AG04449 (cell line): ENCODE results near the gene ATXN3L.

Source experiments
- CTCF ChIA-PET: fragments of 350-600 bp; formaldehyde crosslinking; extraction: SDS; loops from one replicate; lab custom pipeline; 2021; ENCODE audit warnings: antibody characterized with exemption; lab: Yijun Ruan, JAX
- POLR2A ChIA-PET: fragments of 400-600, 350-600 bp; formaldehyde crosslinking; extraction: SDS; loops from one replicate; lab custom pipeline; 2020; ENCODE audit warnings: antibody characterized with exemption, inconsistent platforms; lab: Yijun Ruan, JAX
- DNase-seq: peaks from one replicate; pipeline ENCODE4 v3.0.0-alpha.2; 2010; ENCODE audit warnings: low read depth, low spot score
- H3K4me3 ChIP-seq: 2 replicates; pipeline ENCODE4 v1.5.1; 2011; ENCODE audit warnings: low read depth, mild to moderate bottlenecking, control low read depth, low read length
- TF ChIP-seq, protein P1 (sequence below): IDR thresholded peaks from one replicate; pipeline ENCODE4 v1.5.1; 2011; ENCODE audit warnings: mild to moderate bottlenecking, moderate library complexity, low read length, control low read depth, inconsistent platforms; ENCODE audit not compliant: insufficient read depth; ENCODE audit errors: missing control alignments

Gene ATXN3L

DNA sequence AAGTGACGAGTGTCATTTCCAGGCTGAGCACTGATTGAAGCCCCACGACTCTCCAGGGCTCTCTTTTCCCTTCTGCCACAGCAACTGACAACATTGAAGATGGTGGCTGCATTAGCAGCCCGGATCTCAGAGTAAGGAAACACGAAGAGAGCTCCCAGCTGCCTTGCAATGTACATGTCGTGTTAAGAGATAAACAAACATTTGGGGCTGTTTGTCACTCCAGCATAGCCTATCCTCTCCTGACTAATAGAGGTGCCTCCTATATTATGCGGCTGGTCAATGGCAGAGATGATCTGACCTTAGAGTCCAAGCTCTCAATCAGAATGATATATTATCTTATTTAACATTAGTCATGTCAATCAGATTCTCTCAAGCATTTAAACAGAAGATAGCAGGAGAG lies 38.6 kb downstream of the ATXN3L start:
- POLR2A ChIA-PET, result no interaction called here
- no peak for DNase-seq

DNA sequence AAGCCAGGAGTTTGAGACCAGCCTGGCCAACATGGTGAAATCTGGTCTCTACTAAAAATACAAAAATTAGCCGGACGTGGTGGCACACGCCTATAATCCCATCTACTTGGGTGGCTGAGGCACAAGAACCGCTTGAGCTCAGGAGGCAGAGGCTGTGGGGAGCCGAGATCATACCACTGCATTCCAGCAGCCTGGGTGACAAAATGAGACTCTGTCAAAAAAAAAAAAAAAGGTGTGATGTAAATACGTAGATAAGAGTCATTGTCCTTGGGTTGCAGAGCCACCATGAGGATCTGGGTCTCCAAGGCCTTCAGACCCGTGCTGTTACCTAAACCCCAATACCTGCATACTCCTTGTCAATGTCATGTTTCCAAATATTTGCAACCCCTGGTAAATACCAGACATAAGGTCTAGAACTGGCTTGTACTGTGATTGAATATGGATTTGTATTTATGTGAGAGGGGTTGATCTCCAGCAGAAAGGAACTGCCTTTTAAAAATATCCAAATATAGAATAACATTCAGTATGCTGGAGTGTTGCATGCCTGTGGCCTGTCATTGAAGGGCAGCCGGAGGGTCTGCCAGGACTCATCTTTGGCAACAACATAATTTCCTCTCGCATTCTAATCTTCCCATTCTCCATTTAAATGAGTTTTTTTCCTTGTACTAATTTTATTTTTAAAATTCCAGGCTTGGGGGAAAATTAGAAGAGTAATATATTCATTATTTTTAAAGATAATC lies 40.4 kb downstream of the ATXN3L start:
- CTCF ChIA-PET, result no interaction called here
- no peak overlapping the region for H3K4me3 ChIP-seq
- POLR2A ChIA-PET, result no interaction called here
- TF ChIP-seq, protein P1, sequence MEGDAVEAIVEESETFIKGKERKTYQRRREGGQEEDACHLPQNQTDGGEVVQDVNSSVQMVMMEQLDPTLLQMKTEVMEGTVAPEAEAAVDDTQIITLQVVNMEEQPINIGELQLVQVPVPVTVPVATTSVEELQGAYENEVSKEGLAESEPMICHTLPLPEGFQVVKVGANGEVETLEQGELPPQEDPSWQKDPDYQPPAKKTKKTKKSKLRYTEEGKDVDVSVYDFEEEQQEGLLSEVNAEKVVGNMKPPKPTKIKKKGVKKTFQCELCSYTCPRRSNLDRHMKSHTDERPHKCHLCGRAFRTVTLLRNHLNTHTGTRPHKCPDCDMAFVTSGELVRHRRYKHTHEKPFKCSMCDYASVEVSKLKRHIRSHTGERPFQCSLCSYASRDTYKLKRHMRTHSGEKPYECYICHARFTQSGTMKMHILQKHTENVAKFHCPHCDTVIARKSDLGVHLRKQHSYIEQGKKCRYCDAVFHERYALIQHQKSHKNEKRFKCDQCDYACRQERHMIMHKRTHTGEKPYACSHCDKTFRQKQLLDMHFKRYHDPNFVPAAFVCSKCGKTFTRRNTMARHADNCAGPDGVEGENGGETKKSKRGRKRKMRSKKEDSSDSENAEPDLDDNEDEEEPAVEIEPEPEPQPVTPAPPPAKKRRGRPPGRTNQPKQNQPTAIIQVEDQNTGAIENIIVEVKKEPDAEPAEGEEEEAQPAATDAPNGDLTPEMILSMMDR, result no peak
- no peak for DNase-seq

More for the DNA sequence above, 38.6 kb downstream of the ATXN3L start:
- H3K4me3 ChIP-seq, result no peak overlapping the region
- CTCF ChIA-PET, result no interaction called here
- TF ChIP-seq, protein P1, result no peak

DNA sequence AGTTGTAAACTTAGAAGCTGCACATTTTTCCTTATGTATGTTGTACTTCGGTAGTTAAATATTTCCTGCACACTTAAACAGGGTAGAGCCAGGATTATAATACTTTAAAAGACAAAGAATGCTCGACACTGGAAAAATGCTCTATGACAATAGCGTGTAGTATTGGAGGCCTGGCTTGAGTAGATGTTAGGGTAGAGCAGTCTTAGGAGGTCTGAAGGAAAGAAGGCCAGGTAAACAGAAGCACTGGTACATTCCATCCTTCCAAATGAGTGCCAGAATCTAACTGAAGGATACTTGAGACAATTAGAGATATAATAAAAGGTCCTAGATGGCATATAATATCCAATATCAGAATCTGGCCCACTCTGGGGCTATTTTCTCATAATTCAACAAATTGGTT lies 42.3 kb downstream of the ATXN3L start:
- TF ChIP-seq, protein P1, result no peak
- DNase-seq, result no peak
- CTCF ChIA-PET, result no interaction called here
- POLR2A ChIA-PET, result no interaction called here
- H3K4me3 ChIP-seq, result no peak overlapping the region

DNA sequence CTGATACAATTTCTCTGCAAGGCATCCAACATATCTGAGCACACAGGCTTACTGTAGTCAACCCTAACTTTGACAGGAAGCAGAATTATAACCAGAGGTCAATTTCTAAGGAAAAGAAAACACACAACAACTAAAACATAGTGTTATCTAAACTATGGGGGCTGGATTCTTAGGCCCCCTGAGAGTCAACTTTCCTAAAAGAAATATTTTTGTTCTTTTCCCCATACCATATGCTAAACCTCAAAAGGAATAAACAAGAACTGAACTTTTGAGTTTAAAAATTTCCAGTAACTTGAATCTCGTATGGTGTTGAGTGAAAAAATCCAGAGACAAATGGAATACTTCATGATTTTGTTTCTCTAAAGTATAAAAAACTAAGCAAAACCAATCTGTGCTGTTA lies 42.9 kb downstream of the ATXN3L start:
- POLR2A ChIA-PET, result no interaction called here
- DNase-seq, result no peak
- CTCF ChIA-PET, result no interaction called here
- no peak overlapping the region for H3K4me3 ChIP-seq
- TF ChIP-seq, protein P1, result no peak

DNA sequence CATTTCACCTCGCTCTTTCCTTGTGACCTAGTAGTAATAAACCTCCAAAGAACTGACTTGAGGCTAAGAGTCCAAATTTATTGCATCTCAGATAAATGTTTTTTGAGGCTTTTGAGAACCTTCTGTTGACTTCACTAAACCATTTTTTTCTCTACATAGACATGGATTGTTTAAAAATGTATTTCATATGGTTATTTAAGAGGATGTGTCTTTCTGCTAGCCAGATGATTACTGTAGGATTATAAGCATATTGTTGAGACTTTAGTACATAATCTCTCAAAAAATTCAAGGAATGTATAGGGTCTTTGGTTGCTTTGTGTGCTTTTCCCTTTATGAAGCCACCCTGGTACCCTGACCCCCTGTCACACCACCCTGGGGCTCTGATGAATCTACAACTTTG lies 44.8 kb downstream of the ATXN3L start:
- POLR2A ChIA-PET, result no interaction called here
- H3K4me3 ChIP-seq, result no peak overlapping the region
- CTCF ChIA-PET, result no interaction called here
- DNase-seq, result no peak
- TF ChIP-seq, protein P1, result no peak

DNA sequence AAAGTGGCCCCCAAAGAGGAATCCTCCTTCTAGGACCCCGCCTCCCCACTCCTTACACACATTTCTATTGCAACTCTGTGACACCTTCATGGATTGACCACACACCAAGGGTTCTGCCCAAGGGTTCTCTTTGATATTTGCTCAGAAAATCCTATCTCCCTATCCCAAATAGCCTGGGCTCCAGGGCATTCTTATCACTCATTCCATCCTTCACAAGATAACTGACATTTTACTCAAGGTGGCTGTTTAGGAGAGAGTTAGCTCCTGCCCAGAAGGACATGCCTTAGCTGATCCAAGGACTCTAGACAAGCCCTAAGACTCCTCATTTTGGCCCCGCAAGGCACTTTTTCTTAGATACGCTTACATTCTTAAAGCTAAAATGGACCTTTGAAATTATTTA lies 47.4 kb downstream of the ATXN3L start:
- no peak overlapping the region for H3K4me3 ChIP-seq
- ChIA-PET CTCF (no interaction called here), POLR2A (no interaction called here)
- DNase-seq, result no peak
- TF ChIP-seq, protein P1, result no peak
